Stimulated activated CD4-positive, alpha-beta T cell treated with anti-CD3 and anti-CD28 coated beads, Interleukin-2, amount 100 ng/mL, for 24 hours (primary cell): ENCODE results near the gene ATG14.
A peak's percentile ranks its signal among the peaks of the same experiment; 100 is the strongest.
"Not testable (repeated sequence)": the region's sequence is repeated elsewhere in the genome, so short reads cannot be mapped to it uniquely, and the experiment has no call there.

Source experiments
- DNase-seq, 2 donors: peaks; one replicate each; pipeline ENCODE4 v3.0.0-alpha.2; 2020

The ATG14 gene

GRCh38 chr14:55411426-55412389 lies at the start of gene ATG14:
Gene ATG14 (minus strand): TSS chr14:55411830. CDS start chr14:55411822, 8 bp downstream.
- peak; percentile 77 to 80 for DNase-seq

GRCh38 chr14:55458800-55459515 lies 47.3 kb upstream of the ATG14 start:
- no peak for DNase-seq

GRCh38 chr14:55457496-55457895 lies 45.9 kb upstream of the ATG14 start:
- no peak for DNase-seq

GRCh38 chr14:55456411-55456810 lies 44.8 kb upstream of the ATG14 start:
- DNase-seq = not testable (repeated sequence)

- DNase-seq = no peak
These were observed 42.8 kb upstream of the ATG14 start for GRCh38 chr14:55454264-55455002.

- DNase-seq = no peak
These were observed 40.3 kb upstream of the ATG14 start for GRCh38 chr14:55451950-55452349.

GRCh38 chr14:55451398-55451797 lies 39.8 kb upstream of the ATG14 start:
- DNase-seq = no peak

GRCh38 chr14:55450987-55451386 lies 39.4 kb upstream of the ATG14 start:
- DNase-seq = no peak

GRCh38 chr14:55450539-55450938 lies 38.9 kb upstream of the ATG14 start:
- no peak for DNase-seq

- no peak for DNase-seq
These were observed 38.5 kb upstream of the ATG14 start for GRCh38 chr14:55450124-55450523.

GRCh38 chr14:55449116-55449515 lies 37.5 kb upstream of the ATG14 start:
- no peak for DNase-seq

GRCh38 chr14:55448141-55448614 lies 36.5 kb upstream of the ATG14 start:
- peak in 1 of 2 donors; percentile 55 for DNase-seq

GRCh38 chr14:55446833-55447232 lies 35.2 kb upstream of the ATG14 start:
- DNase-seq = no peak

- DNase-seq = peak; percentile 58 to 71
These were observed 34.6 kb upstream of the ATG14 start for GRCh38 chr14:55446127-55446736.

- DNase-seq = no peak
These were observed 29.7 kb upstream of the ATG14 start for GRCh38 chr14:55441286-55441685.

- no peak for DNase-seq
These were observed 28.8 kb upstream of the ATG14 start, which contains the start of gene TBPL2 for GRCh38 chr14:55440385-55440784. Gene TBPL2 (minus strand): TSS chr14:55440616. CDS start chr14:55440449, 167 bp downstream.

GRCh38 chr14:55438066-55438683 lies 26.5 kb upstream of the ATG14 start:
- DNase-seq = no peak

- no peak for DNase-seq
These were observed 25.3 kb upstream of the ATG14 start for GRCh38 chr14:55436931-55437330.

- DNase-seq = no peak
These were observed 24.9 kb upstream of the ATG14 start for GRCh38 chr14:55436519-55436918.

- no peak for DNase-seq
These were observed 23.2 kb upstream of the ATG14 start for GRCh38 chr14:55434805-55435174.

GRCh38 chr14:55433880-55434804 lies 22.5 kb upstream of the ATG14 start:
- no peak for DNase-seq
